Measurements from ENCODE around the gene PCGF1. TPM values are rescaled to one million over a fixed set of nuclear protein-coding genes. Genes with fewer than 3 reads are reported as not detected.

The PCGF1 gene
- total and polyA plus RNA-seq, 2 of the 13 experiments (the other 11 are each of a cell fraction or from before 2014, with no cell fraction given): 20.4 to 22.6 TPM

DNA sequence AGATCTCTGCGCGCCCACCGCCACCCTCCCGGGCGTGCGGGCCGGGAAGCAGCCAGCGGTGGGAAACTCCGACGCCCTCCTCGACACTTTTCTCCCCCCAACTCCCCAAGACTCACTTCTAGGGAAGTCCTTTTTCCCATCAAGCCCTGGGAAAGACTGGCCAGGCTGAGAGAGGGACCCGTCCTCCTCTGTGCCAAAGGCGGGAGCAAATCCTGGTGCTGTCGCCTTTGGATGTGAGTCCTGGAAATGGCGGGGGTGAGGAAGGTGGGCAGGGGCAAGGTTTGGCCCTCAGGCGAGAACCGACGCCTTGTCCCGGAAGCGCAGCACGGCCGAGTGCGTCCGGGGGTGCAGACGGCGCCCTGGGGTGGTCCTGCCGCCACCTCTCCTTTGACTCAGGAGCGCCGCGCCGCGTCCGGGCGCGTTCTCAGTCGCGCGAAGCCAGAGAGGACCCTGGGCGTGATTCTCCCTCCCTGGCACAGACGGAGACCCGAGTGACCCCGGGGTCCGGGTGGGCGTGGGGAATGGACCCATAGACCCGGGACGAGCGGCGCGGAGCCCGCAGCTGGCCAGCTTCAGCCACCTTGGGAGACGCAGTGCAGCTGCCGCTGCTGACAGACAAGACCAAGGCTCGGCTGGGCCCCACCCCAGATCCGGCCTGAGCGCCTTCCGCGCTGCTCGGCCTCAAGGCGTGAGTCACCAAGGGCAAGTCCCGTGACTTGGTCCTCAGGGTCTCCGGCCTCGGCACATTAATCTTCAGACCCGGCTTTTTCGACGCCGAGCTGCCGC is 4.6 kb downstream of the PCGF1 start (continued):
- peak; percentile 7; the same call in 1 of the 2 replicates for TF ChIP-seq KIAA2018 (CRISPR knock-in tag; IDR thresholded peaks at IDR 0.05; ENCODE audit: borderline replicate concordance)
- no peak for TF ChIP-seq ZNF775 (CRISPR knock-in tag; IDR thresholded peaks at IDR 0.05; ENCODE audit: borderline replicate concordance)
- TF ChIP-seq, protein P1, sequence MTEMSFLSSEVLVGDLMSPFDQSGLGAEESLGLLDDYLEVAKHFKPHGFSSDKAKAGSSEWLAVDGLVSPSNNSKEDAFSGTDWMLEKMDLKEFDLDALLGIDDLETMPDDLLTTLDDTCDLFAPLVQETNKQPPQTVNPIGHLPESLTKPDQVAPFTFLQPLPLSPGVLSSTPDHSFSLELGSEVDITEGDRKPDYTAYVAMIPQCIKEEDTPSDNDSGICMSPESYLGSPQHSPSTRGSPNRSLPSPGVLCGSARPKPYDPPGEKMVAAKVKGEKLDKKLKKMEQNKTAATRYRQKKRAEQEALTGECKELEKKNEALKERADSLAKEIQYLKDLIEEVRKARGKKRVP (CRISPR knock-in tag; IDR thresholded peaks at IDR 0.05): no peak
- TF ChIP-seq ZBTB7A (CRISPR knock-in tag; IDR thresholded peaks at IDR 0.05): peak; percentile 98
- TF ChIP-seq ATF7-NPFF (CRISPR knock-in tag; IDR thresholded peaks at IDR 0.05; ENCODE audit: low read depth): no peak
- TF ChIP-seq ZXDC (CRISPR knock-in tag; IDR thresholded peaks at IDR 0.05): no peak; the same call in 1 of the 2 replicates
- TF ChIP-seq HMG20B (CRISPR knock-in tag; conservative IDR thresholded peaks at IDR 0.05): no peak
- 0 out of 2 replicates have a peak, but pooled peaks have one; percentile 12 for TF ChIP-seq ZSCAN25 (CRISPR knock-in tag; IDR thresholded peaks at IDR 0.05)
- 0 out of 2 replicates have a peak, but pooled peaks have one; percentile 22 for TF ChIP-seq ZNF598 (CRISPR knock-in tag; IDR thresholded peaks at IDR 0.05; ENCODE audit: borderline replicate concordance)
- TF ChIP-seq HOXD1 (CRISPR knock-in tag; IDR thresholded peaks at IDR 0.05): peak; percentile 69
- TF ChIP-seq FOXJ3 (CRISPR knock-in tag; IDR thresholded peaks at IDR 0.05; ENCODE audit: borderline replicate concordance): no peak
- TF ChIP-seq ZNF224 (CRISPR knock-in tag; IDR thresholded peaks at IDR 0.05): peak; percentile 90; the same call in 1 of the 2 replicates
